H1 (cell line): Measurements from ENCODE around the gene C15orf40.

Experiments used
- CTCF ChIP-seq, 3 experiments: IDR thresholded peaks; 1 replicate in 2 of 3; 2 replicates in 1 of 3; pipeline versions ENCODE4 v1.5.1 to v1.6.1; 2011; ENCODE audit warnings: low read length in 3 of 3, mild to moderate bottlenecking in 3 of 3, inconsistent platforms in 2 of 3, low read depth in 1 of 3, moderate library complexity in 1 of 3; ENCODE audit not compliant: insufficient read depth in 1 of 3; ENCODE audit errors: control extremely low read depth in 1 of 3
- KDM1A ChIP-seq: fragments of 200-600, 300-600 bp; sonication (generic); IDR thresholded peaks from 2 replicates; pipeline ENCODE4 v1.7.1; 2016; ENCODE audit warnings: mild to moderate bottlenecking, low read length, borderline replicate concordance
- POLR2AphosphoS5 ChIP-seq: IDR thresholded peaks from 2 replicates; pipeline ENCODE4 v1.6.1; 2011; ENCODE audit warnings: low read depth, low read length
- RXRA ChIP-seq: IDR thresholded peaks from 2 replicates; pipeline ENCODE4 v1.6.1; 2011; ENCODE audit warnings: low read depth, mild to moderate bottlenecking, low read length, moderate library complexity; ENCODE audit not compliant: insufficient read depth

- TF ChIP-seq KDM1A (no peak), POLR2AphosphoS5 (no peak), CTCF (IDR thresholded peaks at IDR 0.05; ENCODE audit: control extremely low read depth in 1 of 3, insufficient read depth in 1 of 3, low read depth in 1 of 3, low read length in 3 of 3) (no peak), RXRA (no peak)
Measured at GRCh38 chr15:82944821-82945220, 66.6 kb downstream of the C15orf40 start.
